ENCODE data around the gene CNGB1.
"Not testable (repeated sequence)": the region's sequence is repeated elsewhere in the genome, so short reads cannot be mapped to it uniquely, and the experiment has no call there.

CNGB1 gene

GRCh38 chr16:57918444-57918843 lies 52.5 kb downstream of the CNGB1 start:
- H3K4me3 ChIP-seq (ENCODE audit: low read depth, low read length), result no peak overlapping the region
- no peak for TF ChIP-seq CTCF (IDR thresholded peaks at IDR 0.05; ENCODE audit: low read depth, low read length)

- not testable (repeated sequence) for H3K4me3 ChIP-seq (ENCODE audit: low read depth, low read length)
Observed at GRCh38 chr16:57917929-57918328, 53.0 kb downstream of the CNGB1 start.

GRCh38 chr16:57917489-57917888 lies 53.4 kb downstream of the CNGB1 start:
- not testable (repeated sequence) for H3K4me3 ChIP-seq (ENCODE audit: low read depth, low read length)

DNA sequence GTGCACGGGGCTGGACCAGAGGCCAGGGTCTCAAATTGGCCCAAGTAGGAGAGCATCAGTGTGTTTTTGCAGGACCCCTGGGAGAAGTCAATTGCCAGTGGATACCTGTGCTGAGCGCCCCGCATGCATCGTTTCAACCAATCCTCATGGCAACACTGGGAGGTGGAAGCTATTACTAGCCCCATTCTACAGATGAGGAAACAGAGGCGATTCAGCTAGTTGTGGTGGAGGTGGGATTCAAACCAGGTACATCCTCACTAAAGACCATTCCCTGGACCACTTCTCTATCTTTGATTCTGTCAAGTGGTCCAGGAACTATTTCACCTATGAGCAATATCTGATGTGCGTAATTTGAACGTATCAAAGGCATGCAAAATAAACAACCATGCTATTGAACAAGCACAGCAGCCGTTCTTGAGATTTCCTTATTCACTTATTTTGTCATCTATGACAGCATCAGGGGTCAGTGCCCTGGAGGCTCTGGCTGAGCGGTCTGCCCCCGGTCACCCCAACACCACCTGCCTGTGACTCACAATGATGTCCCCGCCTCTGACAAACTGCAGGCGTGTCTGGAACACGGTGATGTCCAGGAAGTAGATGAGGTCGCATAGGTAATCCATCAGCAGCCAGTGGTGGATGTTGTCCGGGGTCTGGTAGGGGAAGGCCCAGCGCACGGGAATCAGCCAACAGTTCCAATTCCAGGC lies 54.0 kb downstream of the CNGB1 start:
- no peak overlapping the region for H3K4me3 ChIP-seq (ENCODE audit: low read depth, low read length)
- no peak for TF ChIP-seq CTCF (IDR thresholded peaks at IDR 0.05; ENCODE audit: low read depth, low read length)

- H3K4me3 ChIP-seq (ENCODE audit: low read depth, low read length), result no peak overlapping the region
- TF ChIP-seq CTCF (IDR thresholded peaks at IDR 0.05; ENCODE audit: low read depth, low read length), result no peak
Observed at GRCh38 chr16:57915811-57916488, 55.0 kb downstream of the CNGB1 start.

DNA sequence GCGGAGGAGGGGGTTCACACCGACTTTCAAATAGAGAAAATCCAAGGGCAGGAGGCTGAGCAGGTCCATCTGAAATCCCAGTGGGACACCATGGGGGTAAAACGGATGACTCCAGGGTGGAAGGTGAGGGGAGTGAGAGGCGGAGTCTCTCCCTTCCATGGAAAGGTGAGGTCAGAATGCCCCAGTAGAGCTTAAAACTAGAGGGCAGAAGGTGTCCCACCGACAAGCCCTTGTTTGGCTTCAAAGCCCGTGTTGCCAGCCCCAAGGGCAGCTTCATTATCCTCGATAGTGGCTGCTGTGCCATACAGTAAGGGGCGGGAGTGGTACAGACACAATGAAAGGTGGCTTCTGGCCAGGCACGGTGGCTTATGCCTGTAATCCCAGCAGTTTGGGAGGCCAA lies 55.7 kb downstream of the CNGB1 start:
- no peak for TF ChIP-seq CTCF (IDR thresholded peaks at IDR 0.05; ENCODE audit: low read depth, low read length)
- H3K4me3 ChIP-seq (ENCODE audit: low read depth, low read length), result no peak overlapping the region

DNA sequence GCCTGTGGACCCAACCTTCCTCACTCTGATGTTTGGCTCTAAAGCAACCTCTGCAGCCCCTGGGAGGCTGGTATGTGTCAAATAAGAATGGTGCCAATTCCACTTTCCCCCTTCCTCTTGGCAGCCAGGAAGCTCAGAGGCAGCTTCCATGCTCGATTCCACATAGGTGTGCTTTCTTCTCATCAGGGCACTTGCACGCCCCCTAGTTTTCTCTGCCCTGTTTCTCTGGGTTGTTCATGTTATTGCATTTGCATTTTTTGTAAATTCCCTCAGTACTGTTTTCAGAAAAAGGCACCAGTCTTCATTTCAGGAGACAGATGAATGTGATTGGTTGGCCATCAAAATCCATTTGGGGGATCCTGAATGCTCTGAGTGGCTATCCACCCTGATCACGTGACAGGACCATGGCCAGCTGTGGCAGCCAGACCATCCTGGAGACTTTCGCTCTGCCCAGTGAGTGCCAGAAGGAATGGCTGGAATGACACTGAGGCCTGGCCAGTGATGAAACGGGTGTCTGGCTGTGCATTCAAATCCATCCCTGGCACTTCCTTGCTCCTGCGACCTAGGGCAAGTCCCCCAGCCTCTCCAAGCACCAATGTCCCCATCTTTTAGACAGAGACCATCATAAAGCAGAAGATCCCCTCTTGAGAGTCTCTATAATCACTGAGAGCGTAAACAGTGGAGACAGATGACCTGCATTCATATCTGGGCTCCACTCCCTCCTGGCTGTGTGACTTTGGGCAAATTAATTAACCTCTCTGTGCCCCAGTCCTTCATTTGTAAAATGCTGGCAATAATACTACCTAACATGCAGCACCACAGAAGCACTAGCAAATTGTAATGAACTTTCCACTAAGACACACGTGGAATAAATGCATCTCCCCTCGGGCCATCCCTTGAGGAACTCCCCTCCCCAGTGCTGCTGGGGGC lies 56.4 kb downstream of the CNGB1 start:
- TF ChIP-seq CTCF (IDR thresholded peaks at IDR 0.05; ENCODE audit: low read depth, low read length), result no peak
- no peak overlapping the region for H3K4me3 ChIP-seq (ENCODE audit: low read depth, low read length)

Data from WI38 (cell line).